HG03159 (cell line): ENCODE measurements around the gene PDE6H.

ENCODE experiments used
- ATAC-seq: cut with Tn5 transposase; IDR thresholded peaks from one replicate; pipeline ENCODE4 v1.9.1; 2021; ENCODE audit warnings: mild to moderate bottlenecking, moderate library complexity; ENCODE audit not compliant: unreplicated experiment

PDE6H gene

GRCh38 chr12:14999695-15000365 lies 27.0 kb downstream of the PDE6H start:
- no peak for ATAC-seq

- ATAC-seq = no peak
These were observed 27.7 kb downstream of the PDE6H start for GRCh38 chr12:15000575-15000974.

DNA sequence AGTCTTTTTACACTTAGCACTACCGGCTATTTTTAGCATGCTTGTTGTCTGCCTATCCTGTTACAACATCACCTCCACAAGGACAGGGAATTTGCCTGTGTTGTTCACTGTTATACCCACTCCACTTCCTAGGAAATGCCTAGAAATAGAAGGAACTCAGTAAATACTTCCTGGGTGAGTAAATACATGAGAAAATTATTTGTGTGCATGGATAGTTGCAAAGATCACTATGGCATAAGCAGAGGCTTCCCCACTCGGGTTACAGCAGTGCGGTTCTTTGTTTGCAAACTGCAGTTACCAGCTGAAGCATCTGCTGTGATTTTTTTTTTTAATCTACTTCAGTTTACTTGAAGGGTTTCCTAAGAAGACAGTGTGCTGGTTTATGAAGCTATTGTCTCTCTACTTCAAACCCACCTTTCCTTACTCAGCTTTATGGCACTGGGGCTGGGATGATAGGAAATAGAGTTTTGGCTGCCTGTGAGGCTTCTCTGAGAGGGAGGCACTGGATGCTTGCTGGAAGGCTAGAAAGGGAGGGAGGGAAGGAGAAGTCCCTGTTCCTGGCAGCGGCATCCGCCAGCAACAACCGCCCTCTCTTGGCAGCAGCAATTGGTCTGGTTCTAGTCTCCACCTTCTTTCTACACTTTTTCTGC lies 29.0 kb downstream of the PDE6H start:
- ATAC-seq = no peak

DNA sequence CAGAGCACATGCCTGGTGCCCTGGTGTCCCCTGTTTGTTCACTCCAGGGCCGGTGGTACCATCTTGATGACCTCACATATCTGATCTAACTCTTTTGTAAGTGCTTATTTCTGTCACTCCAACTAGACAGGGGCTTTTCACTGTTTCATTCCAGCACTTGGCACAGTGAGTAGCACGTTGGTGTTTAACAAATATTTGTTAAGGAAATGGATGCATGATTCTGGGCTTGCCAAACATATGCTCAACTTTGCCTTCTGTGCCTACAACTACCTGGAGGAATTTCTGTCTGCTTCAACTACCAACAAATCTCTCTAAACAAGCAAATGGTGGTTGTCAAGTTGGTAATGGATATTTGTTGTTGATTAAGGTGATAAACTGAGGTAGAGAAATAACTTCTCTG lies 31.6 kb downstream of the PDE6H start:
- ATAC-seq = no peak

DNA sequence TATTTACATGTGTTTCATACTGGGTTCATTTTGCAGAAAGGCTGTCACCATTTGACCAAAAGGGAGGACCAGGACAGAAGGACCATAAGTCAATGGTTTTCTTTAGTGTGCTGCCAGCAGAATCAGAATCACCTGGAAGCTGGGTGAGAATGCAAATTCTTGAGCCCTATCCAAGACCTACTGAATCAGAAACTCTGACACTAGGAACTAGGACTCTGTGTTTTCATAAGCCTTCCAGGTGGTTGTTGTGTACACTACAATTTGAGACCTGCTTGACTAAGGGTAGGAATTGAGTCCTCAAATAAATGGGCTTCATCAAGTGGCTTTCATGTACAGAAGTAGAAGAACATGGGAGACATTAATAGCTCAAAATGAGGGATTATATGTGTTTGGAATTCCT lies 32.2 kb downstream of the PDE6H start:
- no peak for ATAC-seq

GRCh38 chr12:15007551-15007950 lies 34.7 kb downstream of the PDE6H start:
- no peak for ATAC-seq

DNA sequence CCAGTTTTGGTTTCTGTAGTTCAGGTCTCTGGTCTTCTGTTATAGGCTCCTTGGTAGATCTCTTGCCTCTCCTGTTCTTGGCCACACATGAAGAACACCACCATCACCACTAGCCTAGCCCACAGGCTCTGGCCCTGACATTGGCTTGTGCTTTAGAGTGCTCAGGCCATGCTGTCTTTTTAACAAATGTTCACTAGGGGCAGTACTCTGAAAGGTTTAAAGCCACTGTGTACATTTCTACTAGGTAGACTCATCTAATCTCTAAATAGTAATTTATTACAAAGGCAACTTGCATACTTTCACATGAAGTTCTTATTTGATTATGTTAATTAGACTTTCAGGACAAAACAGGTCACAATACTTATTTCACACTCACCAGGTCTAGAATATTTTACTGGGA lies 38.3 kb downstream of the PDE6H start:
- ATAC-seq = no peak

GRCh38 chr12:15013634-15014179 lies 40.9 kb downstream of the PDE6H start:
- no peak for ATAC-seq

- no peak for ATAC-seq
These were observed 41.9 kb downstream of the PDE6H start for GRCh38 chr12:15014708-15015107.

DNA sequence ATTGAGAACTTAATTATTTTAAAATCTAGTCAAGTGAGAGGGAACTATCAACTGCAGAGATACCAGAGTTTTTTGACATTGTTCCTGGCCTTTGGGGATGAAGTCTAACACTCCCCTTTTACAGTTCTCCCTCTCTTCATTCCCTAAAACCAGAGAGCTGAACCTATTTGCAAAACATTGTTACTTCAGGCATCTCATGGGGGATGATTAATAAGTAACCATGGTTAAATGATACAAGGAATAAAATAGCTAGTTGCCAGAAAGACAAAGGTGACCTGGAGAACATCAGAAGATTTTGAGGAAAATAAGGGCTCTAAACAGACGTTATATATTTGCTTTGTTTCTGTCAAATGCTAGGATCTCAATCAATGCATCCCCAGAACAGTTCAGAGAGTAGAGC lies 42.3 kb downstream of the PDE6H start:
- no peak for ATAC-seq

GRCh38 chr12:15020156-15020555 lies 47.3 kb downstream of the PDE6H start:
- ATAC-seq = no peak
